Measurements from ENCODE around the gene PTOV1.

PTOV1 gene

DNA sequence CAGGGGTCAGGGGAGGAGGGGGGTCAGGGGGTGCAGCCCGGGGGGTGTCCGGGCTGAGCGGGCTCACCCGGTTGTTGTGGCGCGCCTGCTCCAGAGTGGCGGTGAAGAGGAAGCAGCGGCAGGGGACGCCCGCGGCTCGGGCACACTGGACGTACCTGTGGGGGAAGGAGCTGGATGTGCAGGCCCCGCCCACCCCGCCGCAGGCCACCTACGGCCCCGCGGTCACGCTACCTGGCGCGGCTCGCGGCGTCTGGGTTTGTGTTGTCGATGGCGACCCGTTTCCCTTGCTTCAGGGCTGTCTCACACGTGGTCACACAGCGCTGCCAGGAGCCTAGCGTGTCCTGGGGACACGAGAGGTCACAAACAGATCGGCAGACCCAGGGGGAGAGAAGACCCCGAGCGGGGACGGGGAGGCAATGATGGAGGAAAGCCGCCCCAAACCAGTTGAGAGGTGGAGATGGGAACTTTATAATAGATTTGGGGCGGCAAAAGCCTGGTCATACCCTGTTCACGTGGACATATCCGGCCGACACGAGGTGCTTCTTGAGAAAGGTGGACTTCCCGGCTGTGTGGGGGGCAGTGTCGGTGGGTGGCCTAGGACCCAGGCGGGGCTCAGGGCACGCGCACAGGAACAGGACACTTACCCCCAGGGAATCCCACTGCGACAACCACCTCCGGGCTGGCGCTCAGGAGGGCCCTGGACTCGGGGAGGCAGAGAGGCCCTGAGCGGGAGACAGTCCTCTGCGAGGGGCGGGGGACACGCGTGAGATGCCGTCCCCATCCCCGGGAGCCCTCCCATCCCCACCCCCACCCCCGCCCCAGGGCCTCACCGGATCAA is 10.8 kb downstream of the PTOV1 start:
- Histone ChIP-seq H4K20me1 (peaks cover 43 to 98% (median 85%) of the 10 kb centered on the region in 11 experiments; a peak in 21 of 22 replicates), H3K4me3 (no peak overlapping the region), H3K27ac (no peak overlapping the region), H3K9me3 (replicated peaks in 1 of 11) (no peaks in the 10 kb centered on the region), H3K4me2 (no peak overlapping the region), H3K9ac (no peak overlapping the region), H3K27me3 (no peaks in the 10 kb centered on the region), H3K4me1 (peaks cover 18 to 36% (median 26%) of the 10 kb centered on the region in 10 experiments), H3K36me3 (peaks cover 74 to 85% (median 79%) of the 10 kb centered on the region in 11 experiments)
- no peak for TF ChIP-seq Cebpa-rat (IDR thresholded peaks at IDR 0.05)

DNA sequence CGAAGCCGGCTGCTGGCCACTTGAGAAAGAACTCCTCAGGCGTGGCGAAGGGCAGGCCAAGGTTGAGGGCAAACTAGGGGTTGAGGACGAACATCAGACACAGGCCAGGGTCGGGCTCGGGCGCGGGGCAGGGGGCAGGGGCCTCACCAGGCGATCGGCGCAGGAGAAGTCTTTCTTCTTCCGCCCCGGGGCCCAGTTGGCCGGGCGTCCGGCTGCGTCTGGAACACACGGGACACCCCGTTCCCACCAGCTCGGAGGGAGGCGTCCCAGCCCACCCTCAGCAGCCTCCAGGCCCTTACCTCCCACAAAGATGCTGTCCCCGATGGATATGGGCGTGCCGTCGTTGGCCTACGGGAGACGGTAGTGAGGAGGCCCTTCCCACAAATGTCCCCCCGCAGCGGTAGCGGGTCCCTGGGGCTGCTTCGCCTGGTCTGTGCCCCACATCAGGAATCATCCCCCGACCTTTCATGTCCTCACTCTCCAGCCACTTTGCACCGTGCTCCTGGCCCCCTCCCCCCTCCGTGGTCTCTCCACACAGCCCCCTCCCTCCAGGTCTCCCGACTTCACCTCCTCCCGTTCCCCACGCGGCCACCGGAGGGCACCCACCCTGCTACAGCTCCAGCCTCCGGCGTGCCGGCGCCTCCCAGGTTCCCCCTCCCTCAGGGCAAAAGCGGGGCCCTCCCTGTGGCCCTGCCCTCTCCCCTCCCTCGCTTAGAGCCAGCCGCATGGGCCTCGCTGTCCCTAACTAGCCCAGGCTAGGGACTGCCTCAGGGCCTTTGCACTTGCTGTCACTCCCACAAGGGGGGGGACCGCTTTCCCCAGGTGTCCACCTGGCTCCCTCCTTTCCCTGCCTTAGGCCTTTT is 11.7 kb downstream of the PTOV1 start:
- Histone ChIP-seq H3K9me3 (replicated peaks in 1 of 11) (no peaks in the 10 kb centered on the region), H3K4me2 (no peak overlapping the region), H3K36me3 (peaks cover 65 to 76% (median 70%) of the 10 kb centered on the region in 11 experiments), H3K4me1 (peaks cover 20 to 36% (median 28%) of the 10 kb centered on the region in 10 experiments), H3K4me3 (no peak overlapping the region), H3K27me3 (no peaks in the 10 kb centered on the region), H4K20me1 (peaks cover 35 to 91% (median 78%) of the 10 kb centered on the region in 11 experiments; a peak in 21 of 22 replicates), H3K9ac (peak overlapping the region in 1 of 11 experiments; percentile 9; a peak in 1 of 22 replicates), H3K27ac (0 out of 22 replicates have a peak overlapping the region, but pooled peaks of 1 of the 11 experiments have one; percentile 3)
- TF ChIP-seq Cebpa-rat (IDR thresholded peaks at IDR 0.05): no peak

DNA sequence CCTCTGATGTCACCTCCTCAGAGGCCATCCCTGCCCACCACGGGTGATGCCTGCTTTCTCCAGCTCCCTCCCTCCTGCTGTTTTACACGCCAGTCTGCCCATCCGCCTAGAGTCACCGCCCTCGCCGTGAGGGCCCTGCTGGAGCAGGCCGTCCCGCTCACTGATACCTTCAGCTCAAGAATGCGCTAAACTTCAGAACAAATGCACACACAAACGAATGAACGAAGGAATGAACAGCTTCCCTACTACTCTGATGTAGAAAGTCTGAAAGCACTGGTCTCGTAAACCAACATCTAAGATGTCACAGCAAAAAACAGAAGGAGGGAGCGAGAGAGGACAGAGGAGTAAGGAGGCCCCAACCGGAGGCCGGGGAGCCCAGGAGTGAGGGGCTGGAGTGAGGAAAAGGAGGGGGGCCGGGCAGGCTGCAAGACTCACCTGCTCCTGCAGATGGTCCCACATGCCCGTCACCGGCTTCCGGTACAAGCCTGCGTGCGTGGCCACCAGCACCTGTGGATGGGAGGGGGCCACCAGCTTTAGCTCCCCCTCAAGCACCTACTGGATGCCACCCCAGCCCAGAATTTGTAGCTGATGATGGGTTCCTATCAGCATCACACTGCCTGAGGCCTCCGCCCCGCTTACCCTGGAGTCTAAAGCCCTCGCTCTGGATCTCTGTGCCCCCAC is 12.4 kb downstream of the PTOV1 start:
- 0 out of 22 replicates have a peak overlapping the region, but pooled peaks of 1 of the 11 experiments have one; percentile 3 for H3K27ac ChIP-seq
- no peak overlapping the region for H3K4me3 ChIP-seq
- H3K9ac ChIP-seq: peak overlapping the region in 3 of 11 experiments; percentile 9 to 26 (median 13); a peak in 2 of 22 replicates
- H3K4me2 ChIP-seq: no peak overlapping the region; a peak in 1 of 22 replicates
- H3K4me1 ChIP-seq: peaks cover 28 to 43% (median 36%) of the 10 kb centered on the region in 10 experiments
- no peaks in the 10 kb centered on the region for H3K27me3 ChIP-seq
- H3K36me3 ChIP-seq: peaks cover 58 to 68% (median 63%) of the 10 kb centered on the region in 11 experiments
- TF ChIP-seq Cebpa-rat (IDR thresholded peaks at IDR 0.05): no peak
- no peaks in the 10 kb centered on the region for H3K9me3 ChIP-seq (replicated peaks in 1 of 11)
- peaks cover 27 to 83% (median 71%) of the 10 kb centered on the region in 11 experiments; a peak in 21 of 22 replicates for H4K20me1 ChIP-seq

DNA sequence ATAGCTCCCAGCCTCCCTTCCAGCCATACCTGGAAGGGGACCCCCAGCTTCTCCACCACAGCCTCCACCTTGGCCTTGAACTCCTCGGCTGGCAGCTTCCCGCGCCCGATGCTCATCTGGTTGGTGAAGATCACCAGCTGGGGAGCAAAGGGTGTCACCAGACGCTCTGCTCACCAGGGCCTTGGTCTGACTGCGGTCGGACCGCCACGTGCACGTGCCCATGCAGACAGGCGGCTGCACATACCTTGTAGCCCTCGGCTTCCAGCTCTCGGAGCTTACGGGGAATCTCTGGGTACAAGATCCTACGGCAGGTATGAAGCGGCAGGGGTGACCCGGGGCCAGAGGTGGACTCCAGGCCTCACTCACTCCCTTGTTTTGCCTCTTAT is 13.0 kb downstream of the PTOV1 start:
- H3K4me2 ChIP-seq: peak overlapping the region in 3 of 11 experiments; percentile 91 to 99 (median 94); a peak in 5 of 22 replicates
- no peaks in the 10 kb centered on the region for H3K9me3 ChIP-seq (replicated peaks in 1 of 11)
- H3K27me3 ChIP-seq: no peaks in the 10 kb centered on the region
- H3K9ac ChIP-seq: peak overlapping the region in 4 of 11 experiments; percentile 11 to 84 (median 20); a peak in 2 of 22 replicates
- peaks cover 22 to 78% (median 65%) of the 10 kb centered on the region in 11 experiments; a peak in 21 of 22 replicates for H4K20me1 ChIP-seq
- no peak for TF ChIP-seq Cebpa-rat (IDR thresholded peaks at IDR 0.05)
- H3K36me3 ChIP-seq: peaks cover 52 to 63% (median 57%) of the 10 kb centered on the region in 11 experiments
- H3K4me1 ChIP-seq: peaks cover 33 to 48% (median 42%) of the 10 kb centered on the region in 10 experiments
- H3K27ac ChIP-seq: no peak overlapping the region
- no peak overlapping the region for H3K4me3 ChIP-seq

DNA sequence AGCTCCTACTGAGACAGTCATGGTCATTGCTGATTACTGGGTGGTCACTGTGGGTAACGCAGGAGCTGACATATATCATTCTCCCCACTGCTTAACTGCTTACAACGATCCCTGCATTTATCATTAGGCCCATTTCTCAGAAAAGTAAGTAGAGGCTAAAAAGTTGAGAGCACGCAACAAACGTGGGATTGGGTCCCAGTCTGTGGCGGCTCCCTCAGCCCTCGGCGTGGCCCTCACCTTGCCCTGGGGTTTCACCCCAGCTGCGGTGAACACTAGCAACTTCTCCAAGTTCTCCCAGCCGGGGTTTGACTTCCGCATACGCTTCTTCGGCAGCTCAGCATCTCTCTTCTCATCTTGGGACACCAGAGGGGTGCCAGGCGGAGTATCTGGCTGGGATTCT is 13.9 kb downstream of the PTOV1 start:
- Histone ChIP-seq H3K9ac (peak overlapping the region in 4 of 11 experiments; percentile 11 to 86 (median 52); a peak in 6 of 22 replicates), H3K4me2 (peak overlapping the region; percentile 75 to 99 (median 97)), H3K4me1 (peaks cover 37 to 52% (median 46%) of the 10 kb centered on the region in 10 experiments), H3K4me3 (peak overlapping the region in 7 of 10 experiments; percentile 80 to 97 (median 89); a peak in 12 of 20 replicates), H3K27me3 (no peaks in the 10 kb centered on the region), H3K9me3 (replicated peaks in 1 of 11) (no peaks in the 10 kb centered on the region), H4K20me1 (peaks cover 22 to 68% (median 58%) of the 10 kb centered on the region in 11 experiments; a peak in 21 of 22 replicates), H3K36me3 (peaks cover 46 to 53% (median 48%) of the 10 kb centered on the region in 11 experiments), H3K27ac (peak overlapping the region in 6 of 11 experiments; percentile 8 to 33 (median 20); a peak in 6 of 22 replicates)
- TF ChIP-seq Cebpa-rat (IDR thresholded peaks at IDR 0.05): no peak

DNA sequence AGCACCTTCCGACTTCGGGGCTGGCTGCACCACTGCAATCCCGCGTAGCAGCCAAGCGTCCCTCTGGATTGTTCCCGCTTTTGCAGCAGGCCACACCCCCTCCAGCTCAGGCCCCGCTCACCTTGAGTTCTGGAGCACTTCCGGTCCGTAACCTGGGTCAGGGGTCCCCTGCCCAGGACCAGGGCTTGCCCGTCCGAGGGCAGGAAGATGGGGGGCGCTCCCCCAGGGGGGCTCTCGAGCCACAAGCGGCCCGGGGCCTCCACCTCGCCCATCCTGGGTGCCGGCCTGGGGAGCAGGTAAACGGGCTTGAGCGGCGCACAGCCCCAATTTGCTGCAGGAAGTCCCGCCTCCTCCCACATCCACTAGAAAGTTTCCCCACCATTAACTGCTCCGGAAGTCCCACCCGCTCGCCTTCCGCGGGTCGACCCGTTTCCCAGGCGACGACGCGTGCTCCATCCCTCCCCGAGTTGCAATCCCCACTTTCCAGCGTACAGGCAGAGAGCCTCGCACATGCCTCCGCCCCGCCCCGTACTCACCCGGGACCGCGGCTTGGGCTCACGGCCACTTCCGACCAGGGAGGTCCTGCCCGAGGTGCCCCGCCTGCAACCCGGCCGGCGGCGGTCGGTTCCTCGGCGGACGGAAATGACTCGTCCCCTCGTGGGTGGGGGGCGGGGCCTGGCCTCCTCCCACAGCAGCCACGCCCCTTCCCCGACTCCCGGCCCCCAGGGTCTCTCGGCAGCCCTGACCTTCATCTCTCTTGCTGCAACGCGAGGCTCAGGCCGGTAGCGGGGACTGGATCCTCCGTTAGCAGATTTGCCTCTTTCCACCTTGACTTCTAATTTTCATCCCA is 16.2 kb downstream of the PTOV1 start, which contains the start of gene PNKP:
Gene PNKP, minus strand, starts transcription at position 644 of the 850 bp plus-strand sequence. Its CDS starts 372 bp downstream, at position 272.
- H3K4me1 ChIP-seq: peaks cover 47 to 75% (median 64%) of the 10 kb centered on the region in 10 experiments
- peaks cover 22 to 49% (median 45%) of the 10 kb centered on the region in 11 experiments; a peak in 21 of 22 replicates for H4K20me1 ChIP-seq
- no peaks in the 10 kb centered on the region for H3K27me3 ChIP-seq
- peaks cover 27 to 47% (median 37%) of the 10 kb centered on the region in 11 experiments for H3K36me3 ChIP-seq
- H3K4me2 ChIP-seq: peak within 1 kb of the TSS; percentile 75 to 99 (median 97)
- peak within 1 kb of the TSS; percentile 74 to 95 (median 84) for H3K27ac ChIP-seq
- no peaks in the 10 kb centered on the region for H3K9me3 ChIP-seq (replicated peaks in 1 of 11)
- H3K9ac ChIP-seq: peak within 1 kb of the TSS; percentile 75 to 87 (median 83)
- no peak for TF ChIP-seq Cebpa-rat (IDR thresholded peaks at IDR 0.05)
- peak within 1 kb of the TSS; percentile 79 to 97 (median 88) for H3K4me3 ChIP-seq

DNA sequence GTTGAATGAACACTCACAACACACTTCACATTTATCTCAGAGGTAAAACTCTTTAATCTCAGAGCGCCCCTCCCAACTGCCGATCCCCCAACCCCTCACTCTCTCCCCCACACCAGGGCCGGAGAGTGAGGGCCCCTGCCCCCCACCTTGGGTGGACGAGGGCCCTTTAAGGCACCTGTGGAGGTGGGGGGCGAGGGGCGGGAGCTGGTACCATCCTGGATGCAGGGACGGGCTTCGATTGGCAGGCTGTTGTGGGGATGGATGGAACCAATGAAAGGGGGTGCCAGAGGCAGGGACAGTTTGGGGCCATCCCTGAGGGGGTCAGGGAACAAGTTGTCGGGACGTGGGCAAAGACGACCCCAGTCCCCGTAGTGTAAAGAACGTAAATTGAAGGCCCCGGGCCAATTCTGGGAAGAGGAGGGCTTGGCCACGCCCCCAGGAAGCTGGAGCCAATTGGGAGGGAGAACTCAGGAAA is 18.1 kb downstream of the PTOV1 start:
- peak overlapping the region; percentile 25 to 95 (median 84); a peak in 21 of 22 replicates for H3K27ac ChIP-seq

More for the DNA sequence above, 18.1 kb downstream of the PTOV1 start:
- Histone ChIP-seq H3K9me3 (replicated peaks in 1 of 11) (no peaks in the 10 kb centered on the region), H4K20me1 (peaks cover 11 to 31% (median 27%) of the 10 kb centered on the region in 11 experiments; a peak in 21 of 22 replicates), H3K9ac (peak overlapping the region; percentile 50 to 82 (median 69); a peak in 20 of 22 replicates), H3K4me1 (peaks cover 47 to 87% (median 68%) of the 10 kb centered on the region in 10 experiments), H3K4me2 (peak overlapping the region; percentile 75 to 99 (median 97)), H3K4me3 (peak overlapping the region; percentile 43 to 65 (median 51)), H3K36me3 (peaks cover 10 to 46% (median 21%) of the 10 kb centered on the region in 11 experiments), H3K27me3 (no peaks in the 10 kb centered on the region)
- TF ChIP-seq Cebpa-rat (IDR thresholded peaks at IDR 0.05): no peak
